GM23338 (cell line): ENCODE measurements around the gene ODF4.

ENCODE experiments used
- CTCF ChIP-seq, 2 experiments: fragments of 200-600 bp in 1 of 2; sonication (generic) in 1 of 2; conservative IDR thresholded peaks; 2 replicates each; pipeline versions ENCODE4 v1.5.1 to v1.6.1; 2016 to 2017; ENCODE audit warnings: antibody characterized with exemption in 2 of 2, low read depth in 2 of 2, mild to moderate bottlenecking in 2 of 2, moderate library complexity in 1 of 2
- EZH2 ChIP-seq: fragments of 200-600 bp; sonication (generic); IDR thresholded peaks from one replicate; pipeline ENCODE4 v1.8.0; 2017; ENCODE audit warnings: antibody characterized with exemption, mild to moderate bottlenecking, low read depth; ENCODE audit not compliant: unreplicated experiment
- EZH2phosphoT487 ChIP-seq: fragments of 200-600 bp; sonication (generic); IDR thresholded peaks from one replicate; pipeline ENCODE4 v1.8.1; 2018; ENCODE audit warnings: antibody characterized with exemption; ENCODE audit not compliant: unreplicated experiment
- NANOG ChIP-seq: IDR thresholded peaks from 2 replicates; pipeline ENCODE4 v1.6.1; 2016; ENCODE audit warnings: antibody characterized with exemption, borderline replicate concordance
- POLR2AphosphoS5 ChIP-seq: IDR thresholded peaks from 2 replicates; pipeline ENCODE4 v1.6.1; 2016; ENCODE audit warnings: antibody characterized with exemption, low read depth
- REST ChIP-seq: IDR thresholded peaks from one replicate; pipeline ENCODE4 v1.6.1; 2018; ENCODE audit warnings: antibody characterized with exemption; ENCODE audit not compliant: unreplicated experiment
- ZNF114 ChIP-seq: fragments of 250-450 bp; sonication (Bioruptor Pico); IDR thresholded peaks from 2 replicates; pipeline ENCODE4 v1.5.0; 2020; ENCODE audit warnings: mild to moderate bottlenecking, moderate library complexity
- ZNF462 ChIP-seq: fragments of 250-450 bp; sonication (Bioruptor Pico); IDR thresholded peaks from 2 replicates; pipeline ENCODE4 v1.5.0; 2020; ENCODE audit warnings: mild to moderate bottlenecking, moderate library complexity

- no peak for TF ChIP-seq CTCF (conservative IDR thresholded peaks at IDR 0.05; ENCODE audit: low read depth in 2 of 2)
- no peak for TF ChIP-seq POLR2AphosphoS5
- TF ChIP-seq EZH2, result no peak
- no peak for TF ChIP-seq NANOG
- no peak for TF ChIP-seq ZNF462 (CRISPR knock-in tag)
- TF ChIP-seq REST, result no peak
- TF ChIP-seq ZNF114 (CRISPR knock-in tag), result no peak
- TF ChIP-seq EZH2phosphoT487, result no peak
Measured at GRCh38 chr17:8345951-8346665, 6.5 kb downstream of the ODF4 start.
